ENCODE data around the gene MUC15.

The MUC15 gene

DNA sequence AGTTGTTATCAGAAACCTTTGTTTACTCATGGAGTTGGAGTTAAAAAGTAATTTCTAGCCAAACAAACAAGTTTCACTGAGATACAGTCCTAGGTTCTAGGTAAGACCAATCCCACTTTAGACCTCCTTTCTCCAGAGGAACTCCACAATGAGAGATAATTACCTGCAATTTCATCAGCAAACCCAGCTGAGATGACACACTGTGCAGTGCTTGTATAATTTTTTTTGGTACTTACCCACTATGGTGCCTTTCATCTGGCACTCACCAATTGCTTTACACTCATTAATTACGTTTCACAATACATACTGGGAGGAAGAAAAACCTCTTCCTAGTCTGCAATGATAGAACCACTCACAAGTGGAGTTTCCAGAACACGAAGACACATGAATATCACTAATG lies 1.8 kb upstream of the MUC15 start:
- no peak for DNase-seq

DNA sequence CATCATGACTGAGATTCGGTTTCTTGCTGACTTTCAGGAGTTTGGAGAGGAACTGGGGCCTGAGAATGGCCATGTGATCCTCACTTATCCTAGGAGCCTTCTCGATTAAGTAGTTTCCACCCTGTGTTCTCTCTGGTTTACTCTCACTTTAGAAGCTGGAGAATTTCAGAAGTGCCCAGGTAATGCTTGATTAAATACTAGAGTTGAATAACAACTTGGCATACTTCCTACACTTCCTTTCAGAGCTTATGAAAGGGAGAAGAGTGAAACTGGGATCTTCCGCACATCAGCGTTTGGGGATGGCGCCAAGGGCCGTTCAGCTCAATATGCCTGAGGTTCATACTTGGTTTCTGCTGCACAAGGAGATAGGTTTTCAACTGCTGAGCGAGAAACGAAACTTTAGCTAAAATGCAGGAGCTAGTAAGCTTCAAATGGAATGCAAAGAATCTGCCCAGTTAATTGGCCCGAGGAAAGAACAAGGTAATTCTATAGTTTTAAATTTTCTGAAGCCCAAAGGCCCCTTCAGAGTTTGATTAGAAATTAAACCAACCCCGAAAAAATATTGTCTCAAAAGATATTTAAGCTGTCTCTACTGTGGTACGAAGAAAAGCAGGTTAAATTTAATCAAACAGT lies 823 bp upstream of the MUC15 start:
- no peak for DNase-seq

- no peak for DNase-seq
These were observed 2.4 kb downstream of the MUC15 start for GRCh38 chr11:26569646-26570045.

DNA sequence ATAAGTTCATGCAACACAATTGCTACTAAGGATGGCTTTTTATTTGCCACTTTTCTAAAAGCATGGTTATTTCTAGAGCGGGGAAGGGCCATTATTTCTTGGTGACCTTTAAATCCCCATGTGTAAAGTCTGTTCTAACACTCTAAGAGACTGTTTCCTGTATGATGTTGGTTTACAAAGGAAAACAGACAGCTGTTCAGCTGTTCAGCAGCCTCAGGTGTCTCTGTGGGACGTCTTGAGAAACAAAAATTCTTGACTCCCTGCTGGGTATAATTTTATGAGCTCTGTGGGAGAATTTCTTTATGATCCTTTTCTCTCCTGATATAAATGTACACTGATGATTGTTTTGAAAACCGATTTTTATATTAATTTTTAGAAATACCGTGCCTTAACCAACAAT lies 13.9 kb downstream of the MUC15 start:
- no peak for DNase-seq

GRCh38 chr11:26557666-26558065 lies 14.4 kb downstream of the MUC15 start:
- no peak for DNase-seq

DNA sequence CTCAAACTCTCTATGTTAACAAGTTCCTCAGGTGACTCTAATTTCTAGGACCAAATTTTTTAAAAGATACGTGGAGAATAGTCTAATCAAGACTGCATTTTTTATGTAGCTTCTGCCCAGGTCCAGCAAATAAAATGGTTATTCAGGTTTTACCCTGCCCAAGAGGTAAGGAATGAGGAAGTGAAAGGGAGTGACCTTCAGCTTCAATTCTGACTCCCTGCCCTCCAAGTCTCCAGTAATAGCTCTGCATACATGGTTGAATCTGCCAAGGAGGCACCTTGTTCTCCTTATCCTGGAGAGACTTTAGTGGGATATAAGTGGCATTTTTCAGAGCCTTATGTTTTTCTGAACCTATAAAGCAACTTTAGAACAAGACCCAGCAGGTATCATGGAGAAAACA lies 15.5 kb downstream of the MUC15 start:
- DNase-seq = no peak

GRCh38 chr11:26554455-26554854 lies 17.6 kb downstream of the MUC15 start:
- no peak for DNase-seq

DNA sequence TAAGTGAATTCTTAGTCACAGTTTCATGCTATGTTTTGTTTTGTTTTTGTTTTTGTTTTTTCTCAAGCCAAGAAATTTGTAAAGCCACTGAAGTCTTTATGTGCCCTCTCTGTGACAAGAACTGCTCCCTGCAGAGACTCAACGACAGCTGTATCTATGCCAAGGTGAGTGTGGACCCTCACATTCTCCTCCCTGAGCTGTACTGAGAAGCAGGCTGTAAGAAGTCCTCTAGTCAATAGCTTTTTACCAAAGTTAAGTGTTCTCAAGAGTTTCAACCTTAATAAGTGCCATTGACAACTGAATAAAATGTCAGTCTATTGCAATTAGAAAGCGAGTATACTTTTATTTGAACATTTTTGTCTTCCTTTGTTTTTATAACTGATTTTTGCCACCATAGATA lies 18.9 kb downstream of the MUC15 start:
- DNase-seq = no peak

GRCh38 chr11:26551186-26551801 lies 20.8 kb downstream of the MUC15 start:
- no peak for DNase-seq

DNA sequence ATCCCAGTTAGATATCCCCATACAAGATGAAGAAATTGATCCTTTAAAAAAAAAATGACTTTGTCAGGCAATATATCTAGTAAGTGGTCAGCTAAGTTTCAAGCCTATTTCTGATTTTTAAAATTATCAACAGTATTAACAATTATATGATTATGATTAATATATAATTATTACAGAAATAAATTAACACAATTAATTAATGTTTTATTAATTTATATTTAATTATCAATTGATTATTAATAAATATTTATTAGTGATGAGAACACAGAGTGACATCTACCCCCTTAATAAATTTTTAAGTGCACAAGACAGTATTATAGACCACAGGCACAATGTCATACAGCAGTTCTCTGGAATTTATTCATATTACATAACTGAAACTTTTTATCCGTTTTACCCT lies 22.0 kb downstream of the MUC15 start:
- DNase-seq = no peak

- no peak for DNase-seq
These were observed 22.9 kb downstream of the MUC15 start for GRCh38 chr11:26549176-26549575.

- DNase-seq = no peak
These were observed 30.2 kb downstream of the MUC15 start for GRCh38 chr11:26541870-26542269.

GRCh38 chr11:26539517-26539916 lies 32.5 kb downstream of the MUC15 start:
- no peak for DNase-seq

GRCh38 chr11:26537341-26537740 lies 34.7 kb downstream of the MUC15 start:
- no peak for DNase-seq

DNA sequence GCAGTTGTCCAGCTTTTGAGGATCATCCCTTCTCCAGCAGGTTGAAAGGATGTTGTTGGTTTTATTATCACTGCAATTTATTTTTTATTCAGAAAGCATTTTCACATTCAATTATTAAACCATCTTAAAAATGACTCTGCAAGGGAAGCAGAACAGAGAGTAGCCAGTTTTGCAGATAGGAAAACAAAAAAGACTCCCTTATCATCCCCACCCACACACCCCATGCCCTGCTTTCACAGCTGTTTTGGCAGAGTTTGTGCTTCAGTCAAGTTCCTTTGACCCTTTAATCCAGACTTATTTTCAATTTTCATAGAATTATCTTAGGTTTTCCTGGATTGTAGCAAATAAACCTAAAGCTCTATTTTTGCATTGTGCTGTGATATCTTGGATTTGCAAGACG lies 44.4 kb downstream of the MUC15 start:
- no peak for DNase-seq

DNA sequence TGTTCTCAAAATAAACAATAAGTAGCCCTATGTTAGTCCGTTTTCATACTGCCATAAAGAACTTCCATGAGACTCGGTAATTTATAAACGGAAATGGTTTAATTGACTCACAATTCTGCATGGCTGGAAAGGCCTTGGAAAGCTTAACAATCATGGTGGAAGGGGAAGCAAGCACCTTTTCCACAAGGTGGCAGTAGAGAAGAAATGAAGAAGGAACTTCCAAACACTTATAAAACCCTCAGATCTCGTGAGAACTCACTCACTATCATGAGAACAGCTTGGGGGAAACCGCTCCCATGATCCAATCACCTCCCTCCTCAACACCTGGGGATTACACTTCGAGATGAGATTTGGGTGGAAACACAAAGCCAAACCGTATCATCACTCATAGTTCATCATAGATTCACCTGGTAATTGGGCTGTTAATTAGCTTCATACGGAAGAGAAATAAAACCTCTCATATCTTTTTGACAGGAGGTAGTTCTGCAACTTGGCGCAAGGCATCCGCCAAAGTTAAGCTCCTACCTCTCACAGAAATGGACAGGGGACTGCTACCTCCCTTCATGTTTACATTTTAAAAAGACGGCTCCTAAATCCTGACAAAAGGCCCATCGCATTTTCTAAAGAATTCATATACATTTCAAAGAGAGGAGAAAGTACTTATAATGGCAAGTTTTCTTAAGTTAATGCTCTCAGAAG lies 49.0 kb downstream of the MUC15 start:
- no peak for DNase-seq

DNA sequence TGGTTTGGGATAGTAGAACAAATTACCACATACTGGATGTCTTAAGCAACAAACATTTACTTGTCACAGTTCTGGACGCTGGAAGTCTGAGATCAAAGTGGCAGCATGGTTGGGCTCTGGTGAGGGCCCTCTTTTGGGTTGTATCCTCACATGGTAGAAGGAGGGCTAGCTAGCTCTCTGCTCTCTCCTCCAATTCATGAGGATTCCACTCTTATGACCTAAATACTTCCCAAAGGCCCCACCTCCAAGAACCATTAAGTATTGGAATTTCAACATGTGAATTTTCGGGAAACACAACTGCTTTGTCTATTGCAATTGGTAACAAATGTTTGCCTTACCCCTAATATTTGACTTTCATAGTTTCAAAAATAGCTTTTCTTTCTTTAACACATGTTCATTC lies 52.6 kb downstream of the MUC15 start:
- DNase-seq = no peak

DNA sequence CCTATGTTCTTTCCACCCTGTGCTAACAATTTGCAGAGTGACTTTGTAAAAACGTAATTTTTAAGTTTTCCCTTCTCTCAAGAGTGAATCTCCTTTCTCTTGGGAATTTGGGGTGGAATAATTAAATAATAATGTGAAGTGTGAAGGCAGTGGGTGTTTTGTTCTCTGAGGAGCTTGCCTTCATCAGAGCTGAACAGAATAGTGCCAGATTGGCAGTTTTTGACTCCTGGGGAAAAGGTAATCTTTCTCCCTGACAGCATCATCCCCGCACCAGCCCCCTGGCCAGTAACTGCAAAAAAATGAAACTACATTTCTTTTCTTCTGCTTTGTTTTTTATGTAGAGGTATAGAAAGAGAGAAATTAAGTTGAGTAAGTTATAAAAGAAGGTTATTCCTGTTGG lies 59.9 kb downstream of the MUC15 start:
- no peak for DNase-seq

GRCh38 chr11:26510756-26511155 lies 61.3 kb downstream of the MUC15 start:
- DNase-seq = no peak

DNA sequence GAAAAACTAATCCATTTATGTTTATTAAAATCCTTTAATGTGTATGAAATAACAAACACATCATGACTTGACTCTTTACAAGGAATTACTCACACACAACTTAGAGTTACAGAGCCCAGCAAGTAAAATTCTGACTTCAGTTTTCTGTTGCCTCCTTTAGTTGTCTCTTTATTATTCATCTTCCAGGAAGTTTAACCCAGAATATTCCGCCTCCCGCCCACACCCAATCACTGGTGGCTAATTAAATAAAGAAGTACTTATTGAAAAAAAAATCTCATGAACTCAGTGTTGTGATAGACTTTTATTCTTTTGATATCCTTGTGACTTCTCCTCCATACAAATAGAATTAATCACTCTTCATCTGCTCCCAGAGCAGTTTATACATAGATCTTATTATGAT lies 61.9 kb downstream of the MUC15 start:
- no peak for DNase-seq

Data from effector CD8-positive, alpha-beta T cell (primary cell).